Vagina (tissue), 2 donors: ENCODE measurements around the gene SIRT2.

ENCODE experiments used
- CTCF ChIP-seq, 3 experiments: fragments of 450-650 bp in 2 of 3; fragments of 200-600 bp in 1 of 3; sonication (generic) in 1 of 3; IDR thresholded peaks; one replicate each; pipeline ENCODE4 v1.5.1; 2017 to 2019; ENCODE audit warnings: antibody characterized with exemption in 3 of 3, mild to moderate bottlenecking in 2 of 3, moderate library complexity in 2 of 3
- POLR2AphosphoS5 ChIP-seq, 2 donors: sonication (generic); formaldehyde crosslinking; IDR thresholded peaks; one replicate each; pipeline ENCODE4 v1.9.0; 2017; ENCODE audit warnings: antibody characterized with exemption in 2 of 2, mild to moderate bottlenecking in 2 of 2, low read depth in 1 of 2; ENCODE audit not compliant: insufficient read depth in 1 of 2

GRCh38 chr19:38894968-38895367 is 4.5 kb downstream of the SIRT2 start:
- TF ChIP-seq POLR2AphosphoS5 (IDR thresholded peaks at IDR 0.05; ENCODE audit: insufficient read depth in 1 of 2, low read depth in 1 of 2) (no peak), CTCF (IDR thresholded peaks at IDR 0.05) (no peak)
